HCT116 (cell line): ENCODE results near the gene NBAS. TPM values are rescaled to one million over a fixed set of nuclear protein-coding genes. Genes with fewer than 3 reads are reported as not detected.

Experiments used
- ATAC-seq: fragments of 200-7000 bp; cut with Tn5 transposase; 2 replicates; pipeline ENCODE4 v1.9.1; 2020; ENCODE audit warnings: mild to moderate bottlenecking, moderate library complexity
- BruUV-seq: library from RNA; stranded (reverse); fragments of 400-500 nt; replicated peaks from 2 replicates; lab custom pipeline; 2021; lab: Mats Ljungman, UMichigan
- CTCF ChIA-PET: fragments of 300-600 bp; sonication (Branson Sonifier 250); formaldehyde crosslinking; loops from one replicate; lab custom pipeline; 2021; ENCODE audit warnings: antibody characterized with exemption; lab: Charles Lee
- POLR2A ChIA-PET: fragments of 300-600, 350-600 bp; sonication (Branson Sonifier 250); formaldehyde crosslinking; loops from one replicate; lab custom pipeline; 2021; ENCODE audit warnings: antibody characterized with exemption; lab: Charles Lee
- RAD21 ChIA-PET, 2 experiments: fragments of 300-600 bp; sonication (Branson Sonifier 250); formaldehyde crosslinking; loops; one replicate each; lab custom pipeline; 2023; ENCODE audit warnings: low total read pairs in 2 of 2; ENCODE audit not compliant: uncharacterized antibody in 2 of 2, unreplicated experiment in 2 of 2, low non-redundant PET in 1 of 2; lab: Charles Lee
- DNase-seq: peaks from one replicate; pipeline ENCODE4 v3.0.0-alpha.2; 2010; ENCODE audit warnings: low read depth, low spot score
- H2AFZ ChIP-seq: fragments of 200-600 bp; shearing (Covaris generic), sonication (generic); 2 replicates; pipeline ENCODE4 v1.6.1; 2017; ENCODE audit warnings: low read depth, mixed run types, mixed read lengths, antibody characterized with exemption, low read length; ENCODE audit not compliant: poor library complexity, severe bottlenecking
- H3K27ac ChIP-seq: 2 replicates; pipeline ENCODE4 v1.5.1; 2012; ENCODE audit warnings: low read depth, low read length
- H3K27me3 ChIP-seq: fragments of 200-600 bp; sonication (generic); 2 replicates; pipeline ENCODE4 v1.6.1; 2016; ENCODE audit warnings: mixed run types, low read length, mixed read lengths; ENCODE audit not compliant: insufficient read depth
- H3K36me3 ChIP-seq, 2 experiments: fragments of 200-500 bp in 1 of 2; fragments of 200-600 bp in 1 of 2; sonication (Bioruptor generic) in 1 of 2; sonication (generic) in 1 of 2; 2 replicates each; pipeline versions ENCODE4 v1.5.1 to v1.6.1; 2014 to 2016; ENCODE audit warnings: low read length in 2 of 2, inconsistent platforms in 1 of 2, mixed read lengths in 1 of 2, mixed run types in 1 of 2; ENCODE audit not compliant: insufficient read depth in 2 of 2, control insufficient read depth in 1 of 2
- H3K4me1 ChIP-seq, 2 experiments: fragments of 200-600 bp in 1 of 2; sonication (generic) in 1 of 2; 2 replicates each; pipeline versions ENCODE4 v1.5.1 to v1.6.1; 2012 to 2017; ENCODE audit warnings: low read length in 2 of 2, inconsistent platforms in 1 of 2, mild to moderate bottlenecking in 1 of 2, mixed read lengths in 1 of 2, mixed run types in 1 of 2, moderate library complexity in 1 of 2; ENCODE audit not compliant: insufficient read depth in 2 of 2, control insufficient read depth in 1 of 2
- H3K4me2 ChIP-seq: fragments of 200-600 bp; sonication (generic); 2 replicates; pipeline ENCODE4 v1.6.1; 2017; ENCODE audit warnings: mixed run types, low read length, mixed read lengths
- H3K4me3 ChIP-seq, 2 experiments: fragments of 200-600 bp in 1 of 2; sonication (generic) in 1 of 2; replicated peaks in 1 of 2; 2 replicates each; pipeline ENCODE4 v1.5.1; 2011 to 2016; ENCODE audit warnings: low read length in 2 of 2, control low read depth in 1 of 2, low read depth in 1 of 2, mild to moderate bottlenecking in 1 of 2, mixed read lengths in 1 of 2, mixed run types in 1 of 2
- H3K79me2 ChIP-seq: fragments of 200-600 bp; sonication (generic); 2 replicates; pipeline ENCODE4 v1.6.1; 2017; ENCODE audit warnings: mild to moderate bottlenecking, mixed run types, low read length, moderate library complexity, mixed read lengths; ENCODE audit not compliant: insufficient read depth
- H3K9ac ChIP-seq: fragments of 200-600 bp; sonication (generic); 2 replicates; pipeline ENCODE4 v1.6.1; 2016; ENCODE audit warnings: low read length, mixed read lengths
- H3K9me2 ChIP-seq: fragments of 200-600 bp; sonication (generic), shearing (Covaris generic); 2 replicates; pipeline ENCODE4 v1.6.1; 2017; ENCODE audit warnings: mixed run types, mild to moderate bottlenecking, moderate library complexity; ENCODE audit not compliant: insufficient read depth
- H3K9me3 ChIP-seq, 2 experiments: fragments of 200-500 bp in 1 of 2; fragments of 200-600 bp in 1 of 2; sonication (Bioruptor generic) in 1 of 2; sonication (generic) in 1 of 2; 2 replicates each; pipeline ENCODE4 v1.6.1; 2014 to 2017; ENCODE audit warnings: low read length in 2 of 2, mixed read lengths in 2 of 2, inconsistent platforms in 1 of 2, low read depth in 1 of 2, mild to moderate bottlenecking in 1 of 2, mixed run types in 1 of 2, moderate library complexity in 1 of 2; ENCODE audit not compliant: control insufficient read depth in 1 of 2, insufficient read depth in 1 of 2
- H4K20me1 ChIP-seq: fragments of 200-600 bp; sonication (generic), shearing (Covaris generic); 2 replicates; pipeline ENCODE4 v1.6.1; 2017; ENCODE audit warnings: mixed run types, mild to moderate bottlenecking, moderate library complexity; ENCODE audit not compliant: insufficient read depth
- CBX3 ChIP-seq: IDR thresholded peaks from 2 replicates; pipeline ENCODE4 v1.6.1; 2012; ENCODE audit warnings: low read depth
- CTCF ChIP-seq, 3 experiments: fragments of 200-600 bp in 1 of 3; sonication (generic) in 1 of 3; IDR thresholded peaks in 2 of 3; conservative IDR thresholded peaks in 1 of 3; 2 replicates each; pipeline ENCODE4 v1.5.1; 2012 to 2017; ENCODE audit warnings: low read depth in 2 of 3, low read length in 2 of 3, antibody characterized with exemption in 1 of 3, borderline replicate concordance in 1 of 3, control low read depth in 1 of 3, mild to moderate bottlenecking in 1 of 3, mixed read lengths in 1 of 3, mixed run types in 1 of 3, moderate library complexity in 1 of 3; ENCODE audit not compliant: insufficient read depth in 1 of 3
- EGR1 ChIP-seq: IDR thresholded peaks from 2 replicates; pipeline ENCODE4 v1.6.1; 2012; ENCODE audit warnings: low read depth
- FOSL1 ChIP-seq: IDR thresholded peaks from 2 replicates; pipeline ENCODE4 v1.6.1; 2012; ENCODE audit warnings: low read depth
- POLR2AphosphoS5 ChIP-seq: IDR thresholded peaks from 2 replicates; pipeline ENCODE4 v1.6.1; 2011; ENCODE audit warnings: mild to moderate bottlenecking, low read depth, low read length, moderate library complexity
- SP1 ChIP-seq: IDR thresholded peaks from 2 replicates; pipeline ENCODE4 v1.6.1; 2012; ENCODE audit warnings: low read depth
- ZBTB33 ChIP-seq: IDR thresholded peaks from 2 replicates; pipeline ENCODE4 v1.6.1; 2011; ENCODE audit warnings: mild to moderate bottlenecking, low read length, moderate library complexity; ENCODE audit not compliant: insufficient replicate concordance; ENCODE audit errors: extremely low read depth
- intact Hi-C: fragments of 100-400 bp; cut with micrococcal nuclease; formaldehyde crosslinking; loops from 2 replicates; pipeline ENCODE4 v1.10.0; 2022
- total RNA-seq: library from RNA; stranded (reverse); gene quantifications from one replicate; pipeline ENCODE4 v1.2.1, GENCODE V29; 2021; ENCODE audit not compliant: unreplicated experiment

The NBAS gene
- total RNA-seq, 1 experiment from 2014 or later = 32.8 TPM

DNA sequence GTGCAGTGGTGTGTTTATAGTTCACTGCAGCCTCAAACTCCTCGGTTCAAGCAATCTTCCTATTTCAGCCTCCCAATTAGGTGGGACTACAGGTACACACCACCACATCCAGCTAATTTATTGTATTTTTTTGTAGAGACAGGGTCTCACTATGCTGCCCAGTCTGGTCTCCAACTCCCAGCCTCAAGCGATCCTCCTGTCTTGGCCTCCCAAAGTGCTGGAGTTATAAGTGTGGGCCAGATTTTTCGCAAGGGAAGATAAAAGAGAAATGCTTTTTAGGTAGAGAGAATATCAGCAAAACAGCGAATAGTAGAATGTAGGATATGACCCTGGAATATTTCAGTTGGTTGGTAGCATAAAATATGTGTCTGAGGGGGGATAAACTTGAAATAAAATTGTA lies 34.8 kb upstream of the NBAS start (continued):
- TF ChIP-seq CTCF (IDR thresholded peaks at IDR 0.05 in 2 of 3, conservative IDR thresholded peaks at IDR 0.05 in 1 of 3; ENCODE audit: borderline replicate concordance in 1 of 3, insufficient read depth in 1 of 3, low read depth in 2 of 3, low read length in 2 of 3) = no peak
- TF ChIP-seq EGR1 = no peak
- no peak for TF ChIP-seq POLR2AphosphoS5
- TF ChIP-seq CBX3 = no peak
- no peak for TF ChIP-seq SP1

DNA sequence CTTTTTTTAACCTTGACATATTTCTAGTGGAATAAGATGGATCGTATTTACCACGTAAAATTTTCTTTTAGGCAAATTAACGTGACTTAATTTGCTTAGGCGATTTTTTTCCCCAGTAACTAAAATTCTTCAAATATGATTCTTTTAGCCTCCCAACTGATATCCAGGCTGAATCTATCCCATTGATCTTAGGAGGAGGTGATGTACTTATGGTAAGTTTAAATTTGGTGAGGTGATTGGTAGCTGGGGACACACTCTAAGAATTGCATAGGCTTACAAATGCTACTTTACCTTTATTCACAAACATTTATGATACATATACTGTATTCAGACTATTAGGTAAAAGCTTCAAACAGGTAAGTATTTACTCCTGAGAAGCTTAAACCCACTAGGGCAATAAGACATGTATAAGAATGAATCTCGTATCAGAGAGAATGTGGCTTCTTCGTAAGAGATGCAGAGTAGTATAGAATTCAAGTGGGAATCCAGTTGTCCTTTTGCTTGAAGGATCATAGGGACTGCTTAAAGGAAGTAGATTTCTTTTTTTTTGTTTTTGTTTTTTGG lies 34.3 kb upstream of the NBAS start:
- CTCF ChIA-PET = interaction anchor here (1.9 kb wide), 1 partner anchor 18 kb away, joined by 7 read pairs; no protein-coding TSS in a partner anchor
- no peak overlapping the region for H3K9ac ChIP-seq
- POLR2A ChIA-PET = no interaction called here
- ATAC-seq (no peak), DNase-seq (no peak)
- H4K20me1 ChIP-seq = no peaks in the 10 kb centered on the region; the same call in 1 of the 2 replicates
- H3K36me3 ChIP-seq = peaks cover 37 to 43% of the 10 kb centered on the region in 2 experiments
- no TSS peak for BruUV-seq
- no peaks in the 10 kb centered on the region for H3K9me2 ChIP-seq
- intact Hi-C loops = no loop called here
- H3K27ac ChIP-seq = no peak overlapping the region
- no peak overlapping the region for H3K4me3 ChIP-seq
- no peaks in the 10 kb centered on the region for H3K9me3 ChIP-seq
- no peak overlapping the region for H2AFZ ChIP-seq
- no peaks in the 10 kb centered on the region for H3K27me3 ChIP-seq
- no peak overlapping the region for H3K4me2 ChIP-seq
- peaks cover 52% of the 10 kb centered on the region for H3K79me2 ChIP-seq
- H3K4me1 ChIP-seq = peaks cover 0 to 10% of the 10 kb centered on the region in 2 experiments; a peak in 2 of 4 replicates
- RAD21 ChIA-PET = no interaction called here
- no peak for TF ChIP-seq FOSL1
- no peak for TF ChIP-seq SP1
- no peak for TF ChIP-seq ZBTB33
